ENCODE data around the gene FGFRL1.
A peak's percentile ranks its signal among the peaks of the same experiment; 100 is the strongest.

FGFRL1 gene

DNA sequence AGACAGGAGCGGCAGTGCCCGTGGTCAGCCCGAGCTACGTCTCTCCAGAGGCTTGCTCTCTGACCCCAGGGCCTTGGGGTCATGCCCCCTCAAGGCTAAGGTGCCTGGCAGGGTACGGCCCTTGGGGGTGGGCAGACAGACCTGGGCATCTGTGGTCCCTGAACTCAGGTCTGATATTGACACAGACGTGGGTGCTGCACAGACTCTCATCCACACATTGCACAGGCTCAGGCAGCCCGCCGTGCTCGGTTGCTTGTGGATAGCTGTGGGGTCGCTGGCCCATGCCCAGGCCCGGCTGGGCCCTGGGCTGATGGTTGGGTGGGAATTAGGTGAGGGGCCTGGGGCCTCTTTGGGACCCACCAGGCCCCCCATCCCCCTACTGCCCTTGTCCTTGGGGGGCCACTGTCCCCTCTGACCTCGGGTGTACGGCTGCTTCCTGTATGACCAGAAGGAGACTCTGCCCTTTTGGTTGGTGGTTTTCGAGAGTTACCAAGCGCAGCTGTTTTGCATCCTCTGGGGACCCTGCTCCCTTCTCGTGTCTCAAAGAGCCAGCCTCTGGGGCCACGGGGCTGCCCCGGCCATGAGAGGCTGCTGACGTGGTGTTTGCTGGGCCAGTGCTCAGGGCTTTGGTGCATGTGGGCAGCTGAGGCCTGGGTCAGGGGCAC, 10.1 kb downstream of the FGFRL1 start:
- DNase-seq = no peak

DNA sequence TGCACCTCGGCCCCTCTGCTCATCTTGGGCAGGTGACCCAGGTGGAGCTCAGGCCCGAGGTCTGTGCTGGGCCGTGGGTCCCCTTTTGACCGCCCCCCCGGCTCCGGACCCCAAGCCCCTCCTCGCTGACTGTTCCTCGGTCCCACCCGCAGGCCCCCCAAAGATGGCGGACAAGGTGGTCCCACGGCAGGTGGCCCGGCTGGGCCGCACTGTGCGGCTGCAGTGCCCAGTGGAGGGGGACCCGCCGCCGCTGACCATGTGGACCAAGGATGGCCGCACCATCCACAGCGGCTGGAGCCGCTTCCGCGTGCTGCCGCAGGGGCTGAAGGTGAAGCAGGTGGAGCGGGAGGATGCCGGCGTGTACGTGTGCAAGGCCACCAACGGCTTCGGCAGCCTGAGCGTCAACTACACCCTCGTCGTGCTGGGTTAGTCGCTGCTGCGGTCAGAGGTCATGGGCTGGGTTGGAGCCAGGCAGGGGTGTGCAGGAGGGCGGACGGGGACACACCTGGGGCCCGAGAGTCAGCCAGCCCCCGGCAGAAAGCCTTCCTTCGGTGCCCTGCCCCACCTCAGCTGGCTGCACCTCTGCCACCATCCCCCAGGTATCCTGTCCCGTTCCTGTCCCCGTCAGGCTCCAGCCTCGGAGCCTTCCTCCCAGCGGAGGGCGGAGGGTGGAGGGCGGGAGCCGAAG, 10.8 kb downstream of the FGFRL1 start:
- no peak for DNase-seq

DNA sequence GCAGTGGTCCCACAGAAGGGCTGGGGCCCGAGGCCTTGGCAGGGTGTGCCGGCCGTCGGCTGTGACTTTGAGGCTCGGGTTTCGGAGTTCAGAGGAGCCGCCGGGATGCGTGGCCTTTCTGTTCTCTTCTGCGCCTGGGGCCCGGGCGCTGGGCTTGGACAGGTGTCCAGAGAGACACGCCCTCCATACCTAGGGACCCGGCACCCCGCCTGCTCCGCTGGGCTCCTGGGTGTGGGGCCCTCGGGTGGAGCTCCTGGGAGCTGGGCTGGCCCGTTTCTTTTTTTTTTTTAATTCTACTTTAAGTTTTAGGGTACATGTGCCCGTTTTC, 11.3 kb downstream of the FGFRL1 start:
- no peak for DNase-seq

DNA sequence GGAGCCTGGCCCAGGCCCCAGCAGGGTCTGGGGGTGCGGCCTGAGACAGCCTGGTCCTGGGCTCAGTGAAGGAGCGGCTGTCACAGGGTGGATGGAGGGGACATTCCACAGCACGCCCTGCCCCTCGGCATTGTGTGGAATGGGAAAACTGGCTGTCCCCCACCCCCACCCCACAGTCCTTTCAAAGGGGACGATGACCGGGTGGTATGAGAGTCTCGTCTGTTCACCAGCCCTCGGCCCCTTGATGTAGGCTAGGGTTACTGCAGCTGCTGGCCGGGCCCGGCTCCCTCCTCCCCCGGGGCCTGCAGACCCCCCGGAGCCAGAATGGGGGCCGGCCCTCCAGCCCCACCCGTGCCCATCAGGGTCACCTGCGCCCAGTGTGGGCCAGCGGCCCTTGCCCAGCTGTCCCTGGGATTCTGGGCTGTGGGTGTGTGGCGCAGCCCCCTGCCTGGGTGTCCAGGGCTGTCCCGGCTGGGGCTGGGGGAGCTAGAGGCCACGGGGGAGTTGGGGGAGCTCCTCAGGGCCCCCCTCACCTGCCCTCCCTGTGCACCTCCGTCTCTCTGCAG, 11.7 kb downstream of the FGFRL1 start:
- DNase-seq = no peak

DNA sequence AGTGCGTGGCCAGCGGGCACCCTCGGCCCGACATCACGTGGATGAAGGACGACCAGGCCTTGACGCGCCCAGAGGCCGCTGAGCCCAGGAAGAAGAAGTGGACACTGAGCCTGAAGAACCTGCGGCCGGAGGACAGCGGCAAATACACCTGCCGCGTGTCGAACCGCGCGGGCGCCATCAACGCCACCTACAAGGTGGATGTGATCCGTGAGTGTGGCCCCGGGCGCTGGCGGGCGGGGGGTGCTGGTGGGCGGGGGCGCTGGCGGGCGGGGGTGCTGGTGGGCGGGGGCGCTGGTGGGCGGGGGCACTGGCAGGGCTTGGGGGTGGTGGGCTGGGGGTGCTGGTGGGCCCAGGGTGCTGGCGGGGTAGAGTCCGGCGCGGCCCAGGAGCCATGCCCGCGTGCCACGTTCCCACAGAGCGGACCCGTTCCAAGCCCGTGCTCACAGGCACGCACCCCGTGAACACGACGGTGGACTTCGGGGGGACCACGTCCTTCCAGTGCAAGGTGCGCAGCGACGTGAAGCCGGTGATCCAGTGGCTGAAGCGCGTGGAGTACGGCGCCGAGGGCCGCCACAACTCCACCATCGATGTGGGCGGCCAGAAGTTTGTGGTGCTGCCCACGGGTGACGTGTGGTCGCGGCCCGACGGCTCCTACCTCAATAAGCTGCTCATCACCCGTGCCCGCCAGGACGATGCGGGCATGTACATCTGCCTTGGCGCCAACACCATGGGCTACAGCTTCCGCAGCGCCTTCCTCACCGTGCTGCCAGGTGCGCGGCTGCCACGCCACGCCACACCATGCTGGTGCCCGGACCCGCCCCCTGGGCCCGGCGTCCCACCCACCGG, 12.7 kb downstream of the FGFRL1 start:
- no peak for DNase-seq

DNA sequence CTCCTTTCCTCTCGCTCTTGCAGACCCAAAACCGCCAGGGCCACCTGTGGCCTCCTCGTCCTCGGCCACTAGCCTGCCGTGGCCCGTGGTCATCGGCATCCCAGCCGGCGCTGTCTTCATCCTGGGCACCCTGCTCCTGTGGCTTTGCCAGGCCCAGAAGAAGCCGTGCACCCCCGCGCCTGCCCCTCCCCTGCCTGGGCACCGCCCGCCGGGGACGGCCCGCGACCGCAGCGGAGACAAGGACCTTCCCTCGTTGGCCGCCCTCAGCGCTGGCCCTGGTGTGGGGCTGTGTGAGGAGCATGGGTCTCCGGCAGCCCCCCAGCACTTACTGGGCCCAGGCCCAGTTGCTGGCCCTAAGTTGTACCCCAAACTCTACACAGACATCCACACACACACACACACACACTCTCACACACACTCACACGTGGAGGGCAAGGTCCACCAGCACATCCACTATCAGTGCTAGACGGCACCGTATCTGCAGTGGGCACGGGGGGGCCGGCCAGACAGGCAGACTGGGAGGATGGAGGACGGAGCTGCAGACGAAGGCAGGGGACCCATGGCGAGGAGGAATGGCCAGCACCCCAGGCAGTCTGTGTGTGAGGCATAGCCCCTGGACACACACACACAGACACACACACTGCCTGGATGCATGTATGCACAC, 13.6 kb downstream of the FGFRL1 start:
- no peak for DNase-seq

DNA sequence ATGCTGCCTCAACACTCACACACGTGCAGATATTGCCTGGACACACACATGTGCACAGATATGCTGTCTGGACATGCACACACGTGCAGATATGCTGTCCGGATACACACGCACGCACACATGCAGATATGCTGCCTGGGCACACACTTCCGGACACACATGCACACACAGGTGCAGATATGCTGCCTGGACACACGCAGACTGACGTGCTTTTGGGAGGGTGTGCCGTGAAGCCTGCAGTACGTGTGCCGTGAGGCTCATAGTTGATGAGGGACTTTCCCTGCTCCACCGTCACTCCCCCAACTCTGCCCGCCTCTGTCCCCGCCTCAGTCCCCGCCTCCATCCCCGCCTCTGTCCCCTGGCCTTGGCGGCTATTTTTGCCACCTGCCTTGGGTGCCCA, 14.7 kb downstream of the FGFRL1 start:
- DNase-seq = no peak

DNA sequence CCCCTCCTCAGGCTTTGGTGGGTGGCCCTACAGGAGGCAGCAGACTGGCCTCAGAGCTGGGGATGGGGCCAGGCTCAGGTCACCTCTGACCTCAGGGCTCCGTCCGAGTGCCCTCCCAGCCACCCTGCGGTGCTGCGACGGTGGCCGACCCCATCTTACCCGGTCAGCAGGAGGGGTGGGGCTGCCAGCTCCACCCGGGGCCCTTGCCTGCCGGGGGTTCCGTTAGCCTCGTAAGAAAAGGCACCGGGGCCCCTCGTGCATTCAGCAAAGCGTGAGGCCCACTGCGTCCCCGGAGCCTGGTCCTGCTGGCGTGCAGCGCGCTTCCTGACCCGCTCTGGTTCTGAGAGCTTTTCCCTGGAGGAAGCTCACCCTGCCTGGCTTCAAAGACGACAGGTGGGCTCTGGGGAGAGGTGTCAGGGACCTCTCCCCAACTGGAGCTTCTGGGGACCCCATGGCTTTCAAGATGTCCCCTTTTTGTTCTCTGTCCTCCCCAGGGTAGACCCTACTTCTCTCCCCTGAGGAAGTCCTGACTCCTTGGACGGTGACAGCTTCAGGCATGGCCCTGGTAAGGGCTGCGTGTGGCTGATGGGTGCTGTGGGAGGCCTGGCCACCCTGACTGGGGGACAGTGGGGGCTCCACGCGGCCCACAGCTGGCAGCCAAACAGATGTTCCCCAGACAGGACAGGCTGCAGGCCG, 15.9 kb downstream of the FGFRL1 start:
- no peak for DNase-seq

DNA sequence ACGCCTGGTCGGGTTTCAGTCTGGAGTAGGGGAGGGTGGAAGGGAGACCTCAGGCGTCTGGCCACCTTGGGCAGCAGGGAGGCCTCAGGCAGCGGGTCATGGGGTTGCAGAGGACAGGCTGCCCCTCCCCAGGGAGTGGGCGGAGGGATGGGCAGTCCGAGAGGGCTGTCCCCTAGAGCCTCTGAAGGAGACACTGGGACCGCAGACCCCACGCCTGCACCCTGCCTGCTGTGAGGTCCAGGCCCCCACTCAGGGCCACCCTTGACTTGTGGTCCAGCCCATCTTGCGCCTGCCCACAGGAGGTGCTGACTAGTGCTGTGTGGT, 16.5 kb downstream of the FGFRL1 start:
- DNase-seq = no peak

DNA sequence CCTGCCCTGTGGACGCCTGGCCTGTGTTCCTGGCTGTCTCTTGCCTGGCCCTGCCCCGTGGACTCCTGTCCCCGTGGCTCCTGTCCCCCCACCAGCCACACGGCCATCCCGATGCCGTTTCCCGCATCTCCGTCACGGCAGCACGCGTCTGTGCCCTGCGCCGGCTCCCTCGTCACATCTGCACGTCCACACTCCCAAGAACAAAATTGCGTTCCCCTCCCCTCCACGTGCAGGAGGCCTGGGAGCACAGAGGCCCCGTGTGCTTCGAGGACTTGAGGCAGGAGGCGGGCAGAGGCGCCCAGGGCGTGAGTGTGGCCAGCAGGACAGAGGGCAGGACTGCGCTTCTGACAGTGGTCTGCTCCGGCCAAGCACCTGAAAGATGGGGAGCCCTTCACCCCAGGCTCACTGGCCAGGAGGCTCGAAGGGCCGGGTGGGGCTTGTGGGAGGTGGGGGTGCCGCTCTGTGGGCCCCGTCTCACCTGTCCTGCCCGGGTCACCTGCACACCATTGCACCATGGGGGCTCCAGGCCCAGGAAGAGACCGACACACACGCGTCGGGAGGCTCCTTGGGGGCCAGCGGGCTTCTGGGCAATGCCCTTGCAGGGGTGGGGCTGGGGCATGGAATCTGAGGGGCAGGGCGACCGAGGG, 17.3 kb downstream of the FGFRL1 start:
- no peak for DNase-seq

DNA sequence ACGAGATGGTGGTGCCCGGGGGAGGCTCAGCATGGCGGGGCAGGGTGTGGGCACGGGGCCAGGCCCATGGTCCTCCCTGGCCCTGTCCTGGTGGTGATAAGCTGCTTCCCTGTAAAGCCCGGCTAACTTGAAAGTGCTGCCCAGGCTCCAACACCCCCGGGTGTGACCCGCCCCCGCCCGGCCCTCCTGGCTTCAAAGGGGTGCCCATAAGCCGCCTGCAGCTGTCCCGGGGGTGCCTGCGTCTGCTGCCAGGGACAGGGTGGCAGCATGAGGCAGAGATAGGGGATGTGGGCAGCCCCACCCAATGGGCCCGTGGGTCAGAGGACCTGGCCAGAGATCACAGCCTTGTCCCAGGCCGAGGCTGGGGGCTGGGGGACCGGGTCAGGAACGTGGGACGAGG, 18.1 kb downstream of the FGFRL1 start:
- no peak for DNase-seq

DNA sequence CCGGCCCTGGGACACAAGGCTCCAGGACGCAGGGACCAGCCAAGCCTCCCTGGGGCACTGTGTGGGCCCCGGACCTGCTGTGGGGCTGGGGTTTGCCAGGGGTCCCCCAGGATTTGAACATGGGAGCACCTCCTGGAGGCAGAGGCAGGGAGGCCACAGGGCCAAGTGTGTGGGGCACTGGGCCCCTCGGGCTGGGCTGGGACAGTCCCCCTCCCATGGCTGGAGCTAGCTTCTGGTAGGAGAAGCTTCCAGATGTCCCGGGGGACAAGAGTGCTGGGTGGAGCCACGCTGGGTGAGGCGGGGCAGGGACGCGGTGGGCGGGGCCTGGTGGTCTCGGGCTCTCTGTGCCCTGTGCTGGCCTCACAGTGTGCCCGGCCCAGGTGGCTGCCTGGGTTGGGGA, 18.6 kb downstream of the FGFRL1 start:
- no peak for DNase-seq

DNA sequence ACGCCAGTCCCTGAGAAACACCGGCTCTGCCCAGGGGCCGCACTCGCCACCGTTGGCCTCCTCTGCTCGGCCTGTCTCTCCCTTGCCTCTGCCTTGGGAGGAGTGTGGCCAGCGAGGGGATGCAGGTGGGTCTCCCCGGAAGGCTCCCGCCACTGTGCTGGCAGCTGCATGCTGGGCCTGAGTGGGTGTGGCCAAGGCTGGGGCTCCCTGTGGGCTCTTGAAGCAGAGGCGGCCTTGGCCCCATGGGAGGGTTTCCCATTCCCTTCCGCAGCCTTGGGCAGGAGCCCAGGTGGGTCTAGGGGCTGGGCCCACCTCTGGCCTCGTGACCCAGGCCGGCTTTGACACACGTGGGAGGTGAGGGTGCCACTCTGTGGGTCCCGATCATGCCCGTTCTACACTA, 19.1 kb downstream of the FGFRL1 start:
- no peak for DNase-seq

DNA sequence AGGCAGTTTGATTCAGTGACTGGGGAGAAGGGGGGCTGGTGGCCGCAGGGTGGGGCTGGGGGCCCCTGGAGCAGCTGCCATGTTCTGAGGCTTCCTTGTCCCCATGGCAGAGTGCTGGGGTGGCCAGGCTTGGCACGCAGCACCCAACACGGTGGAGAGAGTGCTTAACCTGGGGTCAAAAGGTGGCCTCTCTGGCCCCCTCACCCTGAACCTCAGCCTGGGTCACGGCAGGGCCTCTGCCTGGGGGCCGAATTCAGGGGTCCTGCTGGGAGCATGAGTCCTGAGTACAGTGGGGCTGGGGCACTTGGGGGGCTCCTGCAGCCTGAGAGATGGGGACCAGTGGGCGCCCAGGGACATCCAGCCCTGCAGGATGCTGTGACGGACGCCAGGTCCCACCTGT, 19.9 kb downstream of the FGFRL1 start:
- no peak for DNase-seq

DNA sequence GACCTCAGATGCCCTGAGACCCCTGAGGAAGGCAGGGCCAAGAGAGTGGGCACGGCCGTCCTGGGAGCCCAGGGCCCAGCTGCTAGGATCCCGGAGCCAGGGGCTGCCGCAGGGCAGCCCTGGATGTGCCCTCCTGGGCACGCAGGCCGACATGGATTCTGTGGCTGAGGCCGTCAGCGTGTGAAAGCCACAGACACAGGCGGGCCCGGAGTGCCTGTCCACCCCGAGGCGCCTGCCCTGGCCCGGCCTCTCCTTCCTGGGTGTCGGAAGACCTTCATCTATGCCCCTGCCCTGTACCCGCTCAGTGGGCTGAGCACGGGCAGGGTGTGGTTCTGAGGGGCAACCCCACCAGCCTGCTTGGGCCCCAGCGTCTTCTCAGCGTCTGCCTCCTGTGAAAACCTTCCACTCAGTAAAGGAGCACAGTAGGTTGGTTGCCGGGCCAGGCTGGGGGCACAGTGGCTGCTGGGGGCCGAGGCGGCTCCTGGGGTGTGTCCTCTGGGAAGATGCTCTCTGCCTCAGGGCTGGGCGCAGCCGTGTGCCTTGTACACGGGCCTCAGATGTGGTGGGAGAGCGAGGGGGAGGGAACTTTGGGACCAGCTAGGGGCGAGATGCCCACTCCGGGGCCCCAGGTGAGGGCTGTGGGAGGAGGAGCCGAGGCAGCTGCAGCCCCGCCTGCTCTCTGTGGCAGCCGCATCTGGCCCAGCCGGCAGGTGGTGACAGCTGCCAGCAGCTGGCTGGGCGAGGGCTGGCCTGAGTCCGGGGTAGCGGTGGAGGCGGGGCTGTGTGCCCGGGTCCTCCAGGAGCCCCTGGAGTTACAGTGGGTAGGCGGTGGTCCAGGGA, 20.8 kb downstream of the FGFRL1 start:
- no peak for DNase-seq

DNA sequence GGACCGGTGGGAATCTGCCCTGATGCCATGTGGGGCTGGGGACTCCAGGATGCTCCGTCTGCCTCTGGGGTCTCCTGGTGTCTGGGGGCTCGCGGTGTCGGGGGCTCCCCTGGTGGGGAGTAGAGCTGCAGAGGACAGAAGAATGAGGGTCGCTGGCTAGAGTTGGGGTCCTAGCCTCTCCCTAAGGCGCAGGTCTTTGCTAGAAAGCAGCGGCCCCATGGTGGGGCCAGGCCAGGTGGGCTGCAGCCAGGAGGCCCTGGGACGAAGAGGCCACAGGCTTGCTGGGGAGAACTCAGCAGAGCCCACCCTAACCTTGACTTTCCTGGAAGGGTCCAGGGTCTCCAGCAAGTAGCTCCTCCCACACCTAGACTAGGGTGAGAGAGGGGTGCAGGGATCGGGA, 21.4 kb downstream of the FGFRL1 start:
- DNase-seq = no peak

DNA sequence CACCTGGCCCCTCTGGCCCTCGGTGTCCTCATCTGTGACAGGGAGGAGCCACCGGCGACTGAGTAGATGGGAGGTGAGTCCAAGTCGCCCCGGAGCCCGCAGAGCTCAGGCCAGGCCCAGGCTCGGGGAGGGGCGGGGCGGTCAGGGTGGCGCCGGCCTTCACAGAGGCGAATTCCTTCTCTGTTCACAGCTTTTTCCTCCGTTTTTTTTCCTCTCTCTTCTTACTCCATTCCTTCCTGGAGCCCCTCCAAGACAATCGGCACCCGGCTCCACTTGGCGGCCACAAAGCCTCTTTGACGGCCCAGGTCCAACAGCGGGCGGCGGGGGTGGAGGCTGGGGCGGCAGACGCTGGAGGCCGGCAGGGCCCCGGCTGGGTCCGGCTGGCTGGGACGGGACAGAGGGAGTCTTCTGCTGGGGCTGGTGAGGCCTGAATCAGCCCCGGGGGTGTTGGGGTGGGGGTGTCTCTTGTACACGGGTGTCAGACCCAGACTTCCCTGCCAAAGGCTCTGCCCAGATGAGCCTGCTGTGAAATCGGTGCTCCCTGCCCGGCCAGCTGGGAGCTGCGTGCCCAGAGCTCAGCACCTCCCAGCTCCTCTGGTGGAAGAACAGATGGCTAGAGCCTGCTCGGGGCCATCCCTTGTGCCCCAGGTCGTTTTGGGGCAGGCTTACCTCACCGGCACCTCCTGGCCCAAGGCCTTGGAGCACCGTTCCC, 22.6 kb downstream of the FGFRL1 start:
- DNase-seq = peak in 49 of 58 donors; percentile 22 to 84 (median 59)

DNA sequence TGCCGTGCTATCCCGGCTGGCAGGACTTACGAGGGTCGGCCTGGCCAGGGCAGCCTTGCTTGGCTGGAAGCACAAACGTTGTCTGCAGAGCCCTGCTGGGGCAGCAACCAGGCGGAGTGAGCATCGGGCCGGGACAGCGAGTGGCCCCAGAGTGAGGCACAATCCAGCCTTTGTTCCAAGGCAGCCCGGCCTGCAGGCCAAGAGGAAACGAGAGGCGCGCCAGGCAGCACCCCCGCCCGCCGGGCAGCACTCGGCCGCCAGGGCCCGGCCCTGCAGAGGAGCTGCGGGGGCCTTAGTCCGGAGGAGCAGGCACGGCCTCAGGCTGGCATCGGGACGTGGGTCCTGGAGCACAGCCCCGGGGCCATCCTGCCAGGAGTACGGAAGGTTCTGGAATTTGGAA, 24.1 kb downstream of the FGFRL1 start:
- peak in 57 of 58 donors; percentile 19 to 96 (median 83) for DNase-seq

DNA sequence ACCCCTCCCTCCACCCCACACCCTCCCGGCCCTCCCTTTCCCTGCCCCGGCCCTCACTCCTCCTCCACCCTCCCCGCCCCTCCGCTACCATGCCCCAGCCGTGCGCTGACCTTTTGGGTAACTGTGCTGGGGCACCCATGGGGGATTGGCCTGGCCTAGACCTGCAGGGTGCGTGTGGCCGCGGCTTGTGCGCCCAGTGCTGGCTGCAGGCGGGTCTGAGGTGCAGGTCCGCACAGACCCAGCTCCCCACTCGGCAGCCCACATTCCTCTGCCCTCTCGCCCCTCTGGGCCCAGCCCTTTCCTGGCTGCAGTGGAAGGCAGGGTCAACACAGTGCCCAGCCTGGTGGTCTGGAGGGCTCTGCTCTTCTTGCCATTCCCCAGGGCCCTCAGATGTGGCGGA, 24.7 kb downstream of the FGFRL1 start:
- peak in 1 of 58 donors; percentile 41 for DNase-seq

Measured in anterior cingulate cortex (tissue), 58 donors.